Measurements from ENCODE around the gene ZG16. TPM values are rescaled to one million over a fixed set of nuclear protein-coding genes. Genes with fewer than 3 reads are reported as not detected.

ZG16 gene
- total and polyA plus RNA-seq, 9 of the 15 experiments (the other 6 are each of a cell fraction or from before 2014, with no cell fraction given) = 0.04 TPM; not detected in 8

GRCh38 chr16:29729116-29729521 lies 48.9 kb upstream of the ZG16 start:
- in situ Hi-C loops (cut with MboI) = no loop called here
- POLR2A ChIA-PET = interaction anchor here (0.6 to 1.2 kb wide), 5 partner anchors 10 to 112 kb away, joined by 3 to 4 read pairs (median 3); no protein-coding TSS in a partner anchor
- peak overlapping the region; percentile 86 for H2AFZ ChIP-seq (ENCODE audit: low read depth, low read length)
- TF ChIP-seq REST (IDR thresholded peaks at IDR 0.05; ENCODE audit: borderline replicate concordance) (peak; percentile 68; the same call in 1 of the 2 replicates), REST (CRISPR knock-in tag; IDR thresholded peaks at IDR 0.05; ENCODE audit: low read depth) (no peak), RAD21 (CRISPR knock-in tag; conservative IDR thresholded peaks at IDR 0.05 in 1 of 2, IDR thresholded peaks at IDR 0.05 in 1 of 2) (peak; percentile 66 to 74), IRF2 (CRISPR knock-in tag; IDR thresholded peaks at IDR 0.05) (no peak), TFAP4 (CRISPR knock-in tag; IDR thresholded peaks at IDR 0.05; ENCODE audit: borderline replicate concordance) (peak; percentile 40; the same call in 1 of the 2 replicates), GABPB1 (CRISPR knock-in tag; IDR thresholded peaks at IDR 0.05) (0 out of 2 replicates have a peak, but pooled peaks have one; percentile 26), NR0B1 (IDR thresholded peaks at IDR 0.05; ENCODE audit: partially characterized antibody) (no peak), RBBP5 (IDR thresholded peaks at IDR 0.05; ENCODE audit: borderline replicate concordance, insufficient read depth, low read length, poor library complexity, severe bottlenecking) (no peak), ZKSCAN3 (CRISPR knock-in tag; IDR thresholded peaks at IDR 0.05) (no peak), SETDB1 (IDR thresholded peaks at IDR 0.05; ENCODE audit: low read length) (no peak)

More at GRCh38 chr16:29729116-29729521, 48.9 kb upstream of the ZG16 start:
- Histone ChIP-seq H3K79me2 (ENCODE audit: control insufficient read depth, insufficient read depth, low read length) (no peaks in the 10 kb centered on the region), H3K4me2 (ENCODE audit: insufficient read depth, low read length) (peak overlapping the region; percentile 60), H3K9me1 (ENCODE audit: control insufficient read depth, insufficient read depth, low read length) (no peaks in the 10 kb centered on the region), H3K4me3 (no peak overlapping the region), H3K27ac (ENCODE audit: extremely low read depth, low read depth, low read length) (no peak overlapping the region), H3K9me3 (replicated peaks; ENCODE audit: control insufficient read depth, insufficient read depth, low read depth, low read length) (no peaks in the 10 kb centered on the region), H3K9ac (ENCODE audit: insufficient read depth in 1 of 2, low read depth in 2 of 2, low read length in 2 of 2) (peak overlapping the region; percentile 11 to 82; a peak in 1 of 4 replicates), H3K27me3 (ENCODE audit: control insufficient read depth in 2 of 2, insufficient read depth in 2 of 2, low read length in 2 of 2) (no peaks in the 10 kb centered on the region), H4K20me1 (replicated peaks; ENCODE audit: control insufficient read depth, insufficient read depth, low read length) (no peaks in the 10 kb centered on the region), H3K36me3 (ENCODE audit: control insufficient read depth, insufficient read depth, low read length) (no peaks in the 10 kb centered on the region), H3K4me1 (replicated peaks in 1 of 2; ENCODE audit: control insufficient read depth in 2 of 2, insufficient read depth in 2 of 2, low read length in 2 of 2) (peaks cover 0 to 3% of the 10 kb centered on the region in 2 experiments; a peak in 4 of 5 replicates)
- WGBS (ENCODE audit: insufficient coverage, low coverage, missing lambda C conversion rate) = 22% methylated on average over 6 of the region's 6 CpGs
- DNase-seq (ENCODE audit: extremely low read depth in 1 of 4, low spot score in 3 of 4) (peak; percentile 35 to 58 (median 46)), FAIRE-seq (peak; percentile 78), ATAC-seq (peak; percentile 89)
- intact Hi-C loops (cut with micrococcal nuclease) = no loop called here
- no TSS peak for BruUV-seq (replicated peaks)
- CTCF ChIA-PET (ENCODE audit: low intra/inter-chr PET ratio) = interaction anchor here (0.6 to 0.7 kb wide), 2 partner anchors 37 to 61 kb away, joined by 3 to 4 read pairs; partner anchors contain the start of gene KIF22
